GM20431 (cell line): Measurements from ENCODE around the gene OGG1.
"Not testable (repeated sequence)": the region's sequence is repeated elsewhere in the genome, so short reads cannot be mapped to it uniquely, and the experiment has no call there.

Source experiments
- in situ Hi-C: fragments of 300-500 bp; cut with MseI, MboI; formaldehyde crosslinking; loops from one replicate; pipeline ENCODE4 v1.15.0; 2020; ENCODE audit warnings: low sequenced_read_pairs; ENCODE audit not compliant: unreplicated experiment

The OGG1 gene

GRCh38 chr3:9760779-9761505 is 11.2 kb downstream of the OGG1 start:
- in situ Hi-C loops = no loop called here

GRCh38 chr3:9761919-9762318 is 12.2 kb downstream of the OGG1 start:
- in situ Hi-C loops = no loop called here

- in situ Hi-C loops = no loop called here
These were observed 13.1 kb downstream of the OGG1 start for GRCh38 chr3:9762871-9763270.

DNA sequence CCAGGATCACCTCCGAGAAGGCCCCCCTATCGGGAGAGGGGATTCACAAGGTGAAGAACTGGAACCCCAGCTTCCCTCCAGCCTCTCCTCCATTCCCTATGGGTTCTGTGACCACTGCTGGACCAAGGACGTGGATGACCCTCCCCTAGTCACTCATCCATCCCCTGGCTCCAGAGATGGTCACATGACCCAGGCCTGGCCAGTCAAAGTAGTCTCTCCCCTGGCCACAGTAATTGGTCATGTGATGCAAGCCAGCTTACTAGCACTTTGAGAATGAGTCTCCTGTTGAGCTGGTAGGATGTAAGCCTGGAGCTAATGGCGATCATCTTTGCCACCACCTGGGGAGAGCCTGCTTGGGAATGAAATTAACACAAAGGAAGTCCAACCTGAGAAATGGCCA is 16.1 kb downstream of the OGG1 start:
- in situ Hi-C loops = no loop called here

DNA sequence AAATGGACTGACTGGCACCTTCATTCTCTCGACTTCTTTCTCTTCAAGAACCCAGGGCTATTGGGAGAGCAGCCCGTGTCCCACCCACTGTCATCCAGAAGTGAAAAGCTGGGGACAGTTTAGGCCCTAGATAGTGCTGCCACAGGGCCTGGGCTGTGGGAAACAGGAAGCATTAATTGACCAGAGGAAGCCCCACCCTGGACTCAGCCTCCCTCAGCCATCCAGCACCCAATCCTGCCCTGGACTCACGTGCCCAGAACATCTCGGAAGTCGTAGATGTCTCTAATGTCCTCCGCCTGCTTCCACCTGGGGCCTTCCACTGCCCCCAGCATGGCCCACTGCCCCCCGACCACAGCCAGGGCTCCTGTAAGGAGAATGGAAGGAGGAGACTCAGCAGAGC is 17.7 kb downstream of the OGG1 start:
- in situ Hi-C loops = no loop called here

- in situ Hi-C loops = no loop called here
These were observed 18.5 kb downstream of the OGG1 start for GRCh38 chr3:9768141-9768775.

DNA sequence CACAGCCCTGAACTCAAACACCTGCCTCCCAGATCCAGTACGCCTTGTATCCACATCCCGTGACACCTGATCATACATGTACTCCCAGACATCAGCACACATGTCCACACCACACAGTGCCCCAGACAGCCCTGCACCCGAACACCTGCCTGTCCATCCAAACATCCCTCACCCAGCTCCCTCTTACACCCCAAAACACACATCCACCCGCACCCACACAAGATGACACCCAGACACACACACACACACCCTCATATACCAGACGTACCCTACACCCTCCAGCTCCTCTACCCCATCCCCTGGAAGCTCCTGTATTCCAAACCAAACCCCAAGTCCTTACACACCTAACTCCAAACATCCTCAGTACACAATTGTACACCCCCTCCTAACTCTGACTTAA is 19.3 kb downstream of the OGG1 start:
- in situ Hi-C loops = no loop called here

GRCh38 chr3:9769426-9770275 is 19.9 kb downstream of the OGG1 start, which contains the start of gene CAMK1:
Gene CAMK1, minus strand, starts transcription at chr3:9769947. Its CDS starts 2,198 bp downstream, at chr3:9767749.
- in situ Hi-C loops = no loop called here

- in situ Hi-C loops = no loop called here
These were observed 20.6 kb downstream of the OGG1 start for GRCh38 chr3:9770276-9770812.

DNA sequence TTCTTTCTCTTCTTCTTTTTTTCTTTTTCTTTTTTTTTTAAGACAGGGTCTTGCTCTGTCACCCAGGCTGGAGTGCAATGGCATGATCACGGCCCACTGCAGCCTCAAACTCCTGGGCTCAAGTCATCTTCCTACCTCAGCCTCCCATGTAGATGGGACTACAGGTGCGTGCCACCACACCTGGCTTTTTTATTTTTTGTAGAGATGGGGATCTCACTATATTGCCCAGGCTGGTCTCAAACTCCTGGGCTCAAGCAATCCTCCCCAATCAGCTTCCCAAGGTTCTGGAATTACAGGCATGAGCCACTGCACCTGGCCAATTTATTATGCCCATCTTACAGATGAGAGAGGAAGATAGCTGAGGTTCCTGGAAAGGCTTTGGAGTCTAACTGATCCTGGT is 21.3 kb downstream of the OGG1 start:
- in situ Hi-C loops = not testable (repeated sequence)

- in situ Hi-C loops = no loop called here
These were observed 27.3 kb downstream of the OGG1 start for GRCh38 chr3:9776896-9777693.

DNA sequence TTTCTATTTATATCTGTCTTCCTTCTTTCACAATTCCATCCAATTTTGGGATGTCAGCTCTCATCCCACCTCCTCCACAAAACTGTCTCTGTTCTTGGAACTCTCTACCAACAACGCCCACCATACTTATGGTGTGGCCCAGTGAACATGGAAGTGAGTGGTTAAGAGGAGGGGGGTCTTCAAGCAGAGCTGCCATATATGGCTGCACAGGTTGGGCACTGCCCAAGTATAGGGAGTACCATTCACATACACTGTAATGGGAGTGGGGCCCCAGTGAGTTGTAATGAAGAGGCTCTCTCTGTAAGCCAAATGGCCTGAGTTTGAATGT is 27.9 kb downstream of the OGG1 start:
- in situ Hi-C loops = no loop called here

DNA sequence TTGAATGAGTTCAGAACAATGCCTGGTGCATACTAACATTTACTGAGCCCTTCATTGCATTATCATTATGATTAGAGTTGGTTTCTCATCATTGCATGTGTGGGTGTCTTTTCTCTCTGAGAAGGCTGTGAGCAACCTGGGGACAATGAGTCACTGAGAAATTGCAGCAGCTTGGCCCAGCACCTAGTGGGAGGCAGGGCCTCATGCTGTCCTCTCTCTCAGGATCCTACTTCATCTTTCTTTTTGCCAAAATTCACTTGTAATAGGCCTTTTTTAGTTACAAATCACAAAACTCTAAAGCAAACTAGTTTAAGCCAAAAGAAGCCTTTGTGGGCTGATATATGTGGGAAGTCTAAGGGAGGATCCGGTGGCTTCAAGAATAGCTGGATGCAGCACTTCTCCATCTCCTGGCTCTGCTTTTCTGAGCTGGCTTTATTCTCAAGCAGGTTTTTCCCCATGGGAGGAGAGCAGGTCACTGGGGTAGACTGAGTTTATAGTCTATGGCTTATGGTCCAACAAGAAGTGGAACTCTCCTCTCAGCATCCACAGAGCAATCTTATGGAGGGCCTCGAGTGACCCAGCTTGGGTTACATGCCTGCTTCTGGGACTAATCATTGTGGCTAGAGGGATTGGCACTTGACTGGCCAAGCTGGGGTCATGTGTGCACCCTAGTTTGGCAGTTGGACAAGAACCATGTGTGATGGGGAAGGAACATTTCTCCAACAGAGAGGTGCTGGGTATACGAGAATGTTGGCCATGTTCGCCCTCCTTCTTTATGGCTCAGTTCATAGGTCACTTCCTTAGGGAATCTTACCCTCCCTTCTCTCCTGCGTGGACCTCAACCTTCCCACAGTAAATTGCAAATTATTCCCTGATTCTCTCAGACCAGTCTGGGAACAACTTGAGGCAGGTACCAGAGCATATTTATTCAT is 28.7 kb downstream of the OGG1 start:
- in situ Hi-C loops = no loop called here

GRCh38 chr3:9779075-9779593 is 29.4 kb downstream of the OGG1 start:
- in situ Hi-C loops = no loop called here

DNA sequence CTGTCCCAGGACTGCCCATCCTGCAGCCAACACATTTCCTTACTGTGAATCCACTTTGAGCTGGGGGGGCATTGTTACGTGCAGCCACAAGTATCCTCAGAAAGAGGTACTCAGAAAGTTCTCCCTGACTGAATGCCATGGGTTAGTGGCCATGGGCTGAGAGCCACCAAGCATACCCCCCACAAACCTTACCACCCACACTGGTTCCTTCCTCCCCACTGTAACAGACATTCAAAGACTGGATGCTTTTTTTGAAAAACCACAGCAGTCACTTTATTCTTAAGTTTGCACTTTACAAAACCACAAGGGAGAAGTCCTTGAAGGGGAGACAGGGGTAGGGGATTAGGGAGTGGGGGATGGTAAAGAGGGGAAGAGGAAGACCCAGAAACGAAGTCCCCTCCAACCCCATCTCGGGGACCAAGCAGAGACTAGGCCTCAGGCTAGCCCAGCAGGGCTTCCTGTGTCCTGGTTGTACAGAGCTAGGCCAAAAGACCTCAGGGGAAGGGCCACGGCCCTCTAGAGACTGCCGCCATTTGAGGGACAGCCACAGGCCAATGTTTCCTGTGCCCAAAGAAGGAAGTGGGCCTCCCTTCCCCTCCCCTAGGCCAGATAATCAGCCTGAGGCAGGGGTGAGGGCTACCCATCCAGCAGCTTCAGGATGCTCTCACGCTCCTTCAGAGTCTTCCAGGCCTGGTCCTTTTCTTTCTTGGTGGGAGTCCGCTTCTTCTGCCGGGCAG is 30.1 kb downstream of the OGG1 start:
- in situ Hi-C loops = no loop called here

DNA sequence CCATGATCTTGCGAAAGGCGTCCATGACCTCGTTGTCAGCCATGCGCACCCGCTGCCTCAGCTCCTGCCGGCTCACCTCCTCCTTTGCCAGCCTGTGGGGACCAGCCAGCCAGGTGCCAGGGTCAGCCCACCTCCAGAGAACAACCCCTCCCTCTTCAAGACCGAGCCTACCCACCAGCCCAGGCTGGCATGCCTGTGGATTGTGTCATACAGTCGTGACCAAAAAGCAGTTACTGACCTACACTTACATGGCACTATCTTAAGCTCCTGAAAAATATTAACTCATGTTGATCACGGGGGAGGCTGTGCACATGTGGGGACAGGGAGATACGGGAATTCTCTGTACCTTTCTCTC is 30.7 kb downstream of the OGG1 start:
- in situ Hi-C loops = no loop called here

- in situ Hi-C loops = no loop called here
These were observed 31.2 kb downstream of the OGG1 start for GRCh38 chr3:9780910-9781309.

DNA sequence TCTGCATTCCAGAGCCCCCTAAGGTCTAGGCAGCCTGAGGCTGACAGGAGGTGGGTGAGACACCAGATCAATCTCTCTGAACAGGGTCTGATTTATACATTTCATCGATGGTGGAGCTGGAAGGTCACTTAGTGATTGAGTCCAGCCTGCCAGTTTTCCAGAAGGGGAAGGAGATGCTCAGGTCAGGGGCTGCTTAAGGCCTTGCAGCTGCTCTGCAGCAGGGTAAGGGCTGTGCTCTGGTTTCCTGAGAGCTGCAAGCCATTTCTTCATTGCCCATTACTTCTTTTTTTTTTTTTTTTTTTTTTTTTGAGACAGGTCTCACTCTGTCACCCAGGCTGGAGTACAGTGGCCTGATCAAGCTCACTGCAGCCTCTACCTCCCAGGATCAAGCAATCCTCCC is 31.8 kb downstream of the OGG1 start:
- in situ Hi-C loops = no loop called here
